IPS DF 6.9 (cell line): ENCODE results near the gene KIAA1755.

ENCODE experiments used
- DNase-seq: peaks from one replicate; pipeline ENCODE4 v3.0.0-alpha.2; 2013; ENCODE audit warnings: low read depth, low spot score
- H3K27ac ChIP-seq: one replicate; pipeline ENCODE4 v1.5.1; 2013; ENCODE audit warnings: low read length, control low read depth
- H3K27me3 ChIP-seq: 2 replicates; pipeline ENCODE4 v1.6.1; 2013; ENCODE audit warnings: mild to moderate bottlenecking, low read length; ENCODE audit not compliant: control insufficient read depth, insufficient read depth
- H3K36me3 ChIP-seq: 2 replicates; pipeline ENCODE4 v1.6.1; 2013; ENCODE audit warnings: low read length; ENCODE audit not compliant: control insufficient read depth, insufficient read depth
- H3K4me1 ChIP-seq: 2 replicates; pipeline ENCODE4 v1.6.1; 2013; ENCODE audit warnings: low read length; ENCODE audit not compliant: control insufficient read depth, insufficient read depth
- H3K4me3 ChIP-seq: 2 replicates; pipeline ENCODE4 v1.5.1; 2013; ENCODE audit warnings: mild to moderate bottlenecking, low read length
- H3K9me3 ChIP-seq: 2 replicates; pipeline ENCODE4 v1.6.1; 2013; ENCODE audit warnings: low read length, inconsistent platforms; ENCODE audit not compliant: control insufficient read depth, insufficient read depth
- whole genome bisulfite sequencing: extraction: QIAGEN DNeasy Blood & Tissue Kit; methylation state at CpG from one replicate; pipeline ENCODE4 v1.1.7; 2013; ENCODE audit warnings: mixed read lengths, missing lambda C conversion rate; ENCODE audit not compliant: insufficient read length, insufficient coverage; 5-methylcytosine and 5-hydroxymethylcytosine counted together

The KIAA1755 gene

GRCh38 chr20:38196076-38196475 lies 64.5 kb downstream of the KIAA1755 start:
- no CpG with 5 or more reads among the region's 4 CpGs for WGBS
- Histone ChIP-seq H3K27me3 (no peaks in the 10 kb centered on the region), H3K36me3 (no peaks in the 10 kb centered on the region), H3K4me1 (no peaks in the 10 kb centered on the region), H3K27ac (no peak overlapping the region), H3K4me3 (no peak overlapping the region), H3K9me3 (no peaks in the 10 kb centered on the region)
- DNase-seq = no peak

DNA sequence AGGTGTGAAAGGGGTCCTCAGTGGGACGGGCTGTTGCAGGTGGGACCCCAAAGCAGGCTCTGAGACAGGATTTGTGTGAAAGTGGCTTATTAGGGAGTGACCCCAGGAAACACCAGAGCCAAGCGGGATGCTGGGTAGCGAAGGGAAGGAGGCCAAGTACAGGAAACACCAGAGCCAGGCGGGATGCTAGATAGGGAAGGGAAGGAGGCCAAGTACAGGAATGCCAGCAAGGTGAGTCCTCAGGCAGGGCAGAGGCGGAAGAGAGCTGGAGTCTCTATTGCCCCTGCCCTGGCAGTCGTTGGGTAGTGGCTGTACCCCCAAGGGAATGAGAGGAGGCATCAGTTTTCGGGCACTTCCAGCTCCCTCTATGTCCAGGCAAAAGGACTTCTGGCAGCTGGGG lies 65.0 kb downstream of the KIAA1755 start:
- no peaks in the 10 kb centered on the region for H3K36me3 ChIP-seq
- no peaks in the 10 kb centered on the region for H3K27me3 ChIP-seq
- H3K9me3 ChIP-seq = no peaks in the 10 kb centered on the region
- WGBS = no CpG with 5 or more reads among the region's 7 CpGs
- H3K4me1 ChIP-seq = no peaks in the 10 kb centered on the region
- no peak overlapping the region for H3K4me3 ChIP-seq
- no peak overlapping the region for H3K27ac ChIP-seq
- no peak for DNase-seq

GRCh38 chr20:38194971-38195504 lies 65.5 kb downstream of the KIAA1755 start:
- Histone ChIP-seq H3K9me3 (no peaks in the 10 kb centered on the region), H3K27ac (no peak overlapping the region), H3K36me3 (no peaks in the 10 kb centered on the region), H3K4me3 (no peak overlapping the region), H3K27me3 (no peaks in the 10 kb centered on the region), H3K4me1 (no peaks in the 10 kb centered on the region)
- no CpG with 5 or more reads among the region's 5 CpGs for WGBS
- DNase-seq = no peak

- Histone ChIP-seq H3K27ac (no peak overlapping the region), H3K4me3 (no peak overlapping the region), H3K4me1 (no peaks in the 10 kb centered on the region), H3K36me3 (no peaks in the 10 kb centered on the region), H3K27me3 (no peaks in the 10 kb centered on the region), H3K9me3 (no peaks in the 10 kb centered on the region)
- DNase-seq = no peak
- WGBS = no CpG with 5 or more reads among the region's 4 CpGs
These were observed 66.9 kb downstream of the KIAA1755 start for GRCh38 chr20:38193586-38194105.

- Histone ChIP-seq H3K27me3 (no peaks in the 10 kb centered on the region), H3K36me3 (no peaks in the 10 kb centered on the region), H3K4me3 (no peak overlapping the region), H3K27ac (no peak overlapping the region), H3K9me3 (no peaks in the 10 kb centered on the region), H3K4me1 (no peaks in the 10 kb centered on the region)
- DNase-seq = no peak
- whole genome bisulfite sequencing = no CpG with 5 or more reads among the region's 9 CpGs
These were observed 68.1 kb downstream of the KIAA1755 start for GRCh38 chr20:38192323-38192885.

GRCh38 chr20:38191654-38192053 lies 68.9 kb downstream of the KIAA1755 start:
- Histone ChIP-seq H3K36me3 (no peaks in the 10 kb centered on the region), H3K4me1 (no peaks in the 10 kb centered on the region), H3K9me3 (no peaks in the 10 kb centered on the region), H3K4me3 (no peak overlapping the region), H3K27ac (no peak overlapping the region), H3K27me3 (no peaks in the 10 kb centered on the region)
- no CpG with 5 or more reads among the region's 5 CpGs for WGBS
- DNase-seq = no peak

DNA sequence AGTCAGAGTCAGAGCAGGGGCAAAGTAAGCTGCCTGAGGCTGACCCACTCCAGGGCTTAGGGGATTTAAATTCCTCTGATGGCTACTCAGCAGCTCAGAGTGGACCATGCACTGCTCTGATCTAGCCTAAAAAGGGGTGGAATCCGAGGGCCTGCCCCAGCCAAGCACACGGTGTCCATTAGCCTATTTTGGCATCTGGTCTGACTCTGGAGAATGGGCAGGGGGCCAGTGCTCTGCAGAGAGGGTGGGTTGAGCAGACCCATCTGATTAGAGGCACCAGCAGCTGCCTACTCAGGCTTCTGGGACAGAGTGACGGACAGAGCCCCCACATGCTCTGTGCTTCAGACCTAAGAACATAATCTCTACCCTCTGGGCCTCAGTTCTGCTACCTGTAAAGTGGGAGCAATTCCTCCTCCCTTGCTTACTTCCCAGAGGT lies 69.6 kb downstream of the KIAA1755 start:
- H3K27ac ChIP-seq = no peak overlapping the region
- H3K36me3 ChIP-seq = no peaks in the 10 kb centered on the region
- H3K4me1 ChIP-seq = no peaks in the 10 kb centered on the region
- H3K27me3 ChIP-seq = no peaks in the 10 kb centered on the region
- DNase-seq = no peak
- H3K9me3 ChIP-seq = no peaks in the 10 kb centered on the region
- no peak overlapping the region for H3K4me3 ChIP-seq
- WGBS = no CpG with 5 or more reads among the region's 3 CpGs

- no peak overlapping the region for H3K27ac ChIP-seq
These were observed 70.4 kb downstream of the KIAA1755 start for GRCh38 chr20:38190166-38190565.

DNA sequence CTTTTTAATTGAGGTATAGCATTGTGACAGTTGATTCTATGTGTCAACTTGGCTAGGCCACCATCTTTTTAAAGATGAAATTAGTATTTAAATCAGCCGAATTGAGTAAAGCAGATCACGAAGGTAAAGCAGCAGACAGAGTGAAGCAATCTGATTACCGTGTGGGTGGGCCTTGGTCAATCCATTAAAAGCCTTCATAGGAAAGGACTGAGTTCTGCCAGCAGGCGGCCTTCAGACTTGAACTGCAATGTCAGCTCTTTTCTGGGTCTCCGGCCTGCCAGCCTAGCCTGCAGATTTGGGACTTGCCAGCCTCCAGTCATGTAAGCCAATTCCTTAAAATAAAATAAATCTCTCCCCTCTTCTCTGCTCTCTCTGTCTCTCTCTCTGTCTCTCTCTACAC lies 73.0 kb downstream of the KIAA1755 start:
- Histone ChIP-seq H3K9me3 (no peaks in the 10 kb centered on the region), H3K4me1 (no peaks in the 10 kb centered on the region), H3K27me3 (no peaks in the 10 kb centered on the region), H3K27ac (no peak overlapping the region), H3K4me3 (no peak overlapping the region), H3K36me3 (no peaks in the 10 kb centered on the region)
- WGBS = no CpG with 5 or more reads among the region's 5 CpGs
- DNase-seq = no peak

More at GRCh38 chr20:38190166-38190565, 70.4 kb downstream of the KIAA1755 start:
- Histone ChIP-seq H3K36me3 (no peaks in the 10 kb centered on the region), H3K27me3 (no peaks in the 10 kb centered on the region), H3K4me1 (no peaks in the 10 kb centered on the region), H3K4me3 (no peak overlapping the region), H3K9me3 (no peaks in the 10 kb centered on the region)
- DNase-seq = no peak
- no CpG with 5 or more reads among the region's 6 CpGs for WGBS

DNA sequence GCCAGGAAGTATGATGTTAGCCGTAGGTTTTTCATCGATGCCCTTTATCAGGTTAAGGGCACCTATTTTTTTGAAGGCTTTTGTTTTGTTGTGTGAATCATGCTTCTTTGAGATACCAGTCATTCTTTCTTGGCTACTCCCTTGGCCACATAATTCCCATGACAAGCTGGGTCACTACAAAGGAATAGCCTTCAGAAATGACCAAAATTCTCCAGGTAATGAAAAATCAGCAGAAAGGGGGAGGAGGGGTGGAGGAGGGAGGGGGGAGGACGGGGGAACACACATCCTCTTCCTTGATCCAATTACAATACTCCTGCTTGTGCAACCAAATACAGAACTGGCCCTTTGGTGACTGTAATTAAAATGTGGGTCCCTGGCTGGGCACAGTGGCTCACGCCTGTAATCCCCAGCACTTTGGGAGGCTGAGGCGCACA lies 73.7 kb downstream of the KIAA1755 start:
- no CpG with 5 or more reads among the region's 5 CpGs for WGBS
- no peaks in the 10 kb centered on the region for H3K27me3 ChIP-seq
- H3K4me1 ChIP-seq = no peaks in the 10 kb centered on the region
- no peaks in the 10 kb centered on the region for H3K36me3 ChIP-seq
- no peak for DNase-seq
- H3K9me3 ChIP-seq = no peaks in the 10 kb centered on the region
- H3K4me3 ChIP-seq = no peak overlapping the region
- H3K27ac ChIP-seq = no peak overlapping the region

GRCh38 chr20:38184101-38184500 lies 76.4 kb downstream of the KIAA1755 start:
- DNase-seq = no peak
- Histone ChIP-seq H3K27ac (no peak overlapping the region), H3K36me3 (no peaks in the 10 kb centered on the region), H3K27me3 (no peaks in the 10 kb centered on the region), H3K4me1 (no peaks in the 10 kb centered on the region), H3K9me3 (no peaks in the 10 kb centered on the region), H3K4me3 (no peak overlapping the region)
- no CpG with 5 or more reads among the region's 8 CpGs for WGBS
